H1 (cell line): ENCODE measurements around the gene ENOX2. TPM values are rescaled to one million over a fixed set of nuclear protein-coding genes. Genes with fewer than 3 reads are reported as not detected.

Experiments used
- FOSL1 ChIP-seq: IDR thresholded peaks from 2 replicates; pipeline ENCODE4 v1.6.1; 2011; ENCODE audit warnings: mild to moderate bottlenecking, low read depth, low read length, moderate library complexity; ENCODE audit not compliant: insufficient read depth
- SP2 ChIP-seq: IDR thresholded peaks from 2 replicates; pipeline ENCODE4 v1.6.1; 2012; ENCODE audit warnings: mild to moderate bottlenecking, low read length, inconsistent platforms
- TAF7 ChIP-seq: optimal IDR thresholded peaks from 2 replicates; pipeline ENCODE3; 2011; ENCODE audit warnings: low read depth, mild to moderate bottlenecking, inconsistent platforms, low read length, moderate library complexity, borderline replicate concordance
- polyA plus RNA-seq, 7 experiments: library from polyadenylated mRNA; depleted of rRNA in 3 of 7; stranded (reverse) in 5 of 7; unstranded in 2 of 7; fragments of >200 nt in 5 of 7; fragments of 200-250 nt in 2 of 7; gene quantifications; 1 replicate in 5 of 7; 2 replicates in 1 of 7; 4 replicates in 1 of 7; pipeline versions ENCODE4 v1.2.1 to v1.2.3, GENCODE V29; 2011 to 2013; ENCODE audit warnings: missing spikeins in 2 of 7, mixed read lengths in 2 of 7
- total RNA-seq: library from RNA; stranded (reverse); fragmentation: NEBNext Ultra II Directional; extraction: Animal tissue kit (Norgen Biotek cat#: 25700); gene quantifications from 2 replicates; pipeline ENCODE4 v1.2.1, GENCODE V29; 2021
- TF ChIP-seq, protein P1 (sequence below): fragments of 300-600 bp; sonication (generic); IDR thresholded peaks from 2 replicates; pipeline ENCODE4 v1.7.1; 2012; ENCODE audit warnings: low read length, moderate library complexity, mild to moderate bottlenecking, inconsistent platforms; ENCODE audit not compliant: insufficient replicate concordance

ENOX2 gene
- total and polyA plus RNA-seq, 2 of the 8 experiments (the other 6 are each of a cell fraction or from before 2014, with no cell fraction given) = 4.5 to 12.3 TPM

DNA sequence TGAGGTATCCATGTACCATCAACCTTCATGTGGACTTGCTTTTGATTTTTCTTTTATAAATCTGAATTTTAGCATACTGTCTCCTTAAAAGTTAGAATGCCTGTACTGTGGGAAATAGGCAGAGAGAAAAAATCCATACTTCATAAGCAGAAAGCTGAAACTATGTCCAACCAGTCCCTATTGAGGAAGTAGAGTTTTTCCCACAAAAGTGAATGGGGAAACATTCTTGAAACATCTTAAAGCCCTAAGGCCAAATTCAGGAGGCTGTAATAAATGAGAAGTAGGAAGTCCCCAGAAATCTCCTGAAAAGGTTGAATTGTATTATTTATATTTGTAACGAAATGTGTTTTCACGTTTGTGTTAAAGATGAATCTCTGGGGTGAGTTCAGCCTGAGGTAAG, 56.3 kb downstream of the ENOX2 start (continued):
- TF ChIP-seq, protein P1, sequence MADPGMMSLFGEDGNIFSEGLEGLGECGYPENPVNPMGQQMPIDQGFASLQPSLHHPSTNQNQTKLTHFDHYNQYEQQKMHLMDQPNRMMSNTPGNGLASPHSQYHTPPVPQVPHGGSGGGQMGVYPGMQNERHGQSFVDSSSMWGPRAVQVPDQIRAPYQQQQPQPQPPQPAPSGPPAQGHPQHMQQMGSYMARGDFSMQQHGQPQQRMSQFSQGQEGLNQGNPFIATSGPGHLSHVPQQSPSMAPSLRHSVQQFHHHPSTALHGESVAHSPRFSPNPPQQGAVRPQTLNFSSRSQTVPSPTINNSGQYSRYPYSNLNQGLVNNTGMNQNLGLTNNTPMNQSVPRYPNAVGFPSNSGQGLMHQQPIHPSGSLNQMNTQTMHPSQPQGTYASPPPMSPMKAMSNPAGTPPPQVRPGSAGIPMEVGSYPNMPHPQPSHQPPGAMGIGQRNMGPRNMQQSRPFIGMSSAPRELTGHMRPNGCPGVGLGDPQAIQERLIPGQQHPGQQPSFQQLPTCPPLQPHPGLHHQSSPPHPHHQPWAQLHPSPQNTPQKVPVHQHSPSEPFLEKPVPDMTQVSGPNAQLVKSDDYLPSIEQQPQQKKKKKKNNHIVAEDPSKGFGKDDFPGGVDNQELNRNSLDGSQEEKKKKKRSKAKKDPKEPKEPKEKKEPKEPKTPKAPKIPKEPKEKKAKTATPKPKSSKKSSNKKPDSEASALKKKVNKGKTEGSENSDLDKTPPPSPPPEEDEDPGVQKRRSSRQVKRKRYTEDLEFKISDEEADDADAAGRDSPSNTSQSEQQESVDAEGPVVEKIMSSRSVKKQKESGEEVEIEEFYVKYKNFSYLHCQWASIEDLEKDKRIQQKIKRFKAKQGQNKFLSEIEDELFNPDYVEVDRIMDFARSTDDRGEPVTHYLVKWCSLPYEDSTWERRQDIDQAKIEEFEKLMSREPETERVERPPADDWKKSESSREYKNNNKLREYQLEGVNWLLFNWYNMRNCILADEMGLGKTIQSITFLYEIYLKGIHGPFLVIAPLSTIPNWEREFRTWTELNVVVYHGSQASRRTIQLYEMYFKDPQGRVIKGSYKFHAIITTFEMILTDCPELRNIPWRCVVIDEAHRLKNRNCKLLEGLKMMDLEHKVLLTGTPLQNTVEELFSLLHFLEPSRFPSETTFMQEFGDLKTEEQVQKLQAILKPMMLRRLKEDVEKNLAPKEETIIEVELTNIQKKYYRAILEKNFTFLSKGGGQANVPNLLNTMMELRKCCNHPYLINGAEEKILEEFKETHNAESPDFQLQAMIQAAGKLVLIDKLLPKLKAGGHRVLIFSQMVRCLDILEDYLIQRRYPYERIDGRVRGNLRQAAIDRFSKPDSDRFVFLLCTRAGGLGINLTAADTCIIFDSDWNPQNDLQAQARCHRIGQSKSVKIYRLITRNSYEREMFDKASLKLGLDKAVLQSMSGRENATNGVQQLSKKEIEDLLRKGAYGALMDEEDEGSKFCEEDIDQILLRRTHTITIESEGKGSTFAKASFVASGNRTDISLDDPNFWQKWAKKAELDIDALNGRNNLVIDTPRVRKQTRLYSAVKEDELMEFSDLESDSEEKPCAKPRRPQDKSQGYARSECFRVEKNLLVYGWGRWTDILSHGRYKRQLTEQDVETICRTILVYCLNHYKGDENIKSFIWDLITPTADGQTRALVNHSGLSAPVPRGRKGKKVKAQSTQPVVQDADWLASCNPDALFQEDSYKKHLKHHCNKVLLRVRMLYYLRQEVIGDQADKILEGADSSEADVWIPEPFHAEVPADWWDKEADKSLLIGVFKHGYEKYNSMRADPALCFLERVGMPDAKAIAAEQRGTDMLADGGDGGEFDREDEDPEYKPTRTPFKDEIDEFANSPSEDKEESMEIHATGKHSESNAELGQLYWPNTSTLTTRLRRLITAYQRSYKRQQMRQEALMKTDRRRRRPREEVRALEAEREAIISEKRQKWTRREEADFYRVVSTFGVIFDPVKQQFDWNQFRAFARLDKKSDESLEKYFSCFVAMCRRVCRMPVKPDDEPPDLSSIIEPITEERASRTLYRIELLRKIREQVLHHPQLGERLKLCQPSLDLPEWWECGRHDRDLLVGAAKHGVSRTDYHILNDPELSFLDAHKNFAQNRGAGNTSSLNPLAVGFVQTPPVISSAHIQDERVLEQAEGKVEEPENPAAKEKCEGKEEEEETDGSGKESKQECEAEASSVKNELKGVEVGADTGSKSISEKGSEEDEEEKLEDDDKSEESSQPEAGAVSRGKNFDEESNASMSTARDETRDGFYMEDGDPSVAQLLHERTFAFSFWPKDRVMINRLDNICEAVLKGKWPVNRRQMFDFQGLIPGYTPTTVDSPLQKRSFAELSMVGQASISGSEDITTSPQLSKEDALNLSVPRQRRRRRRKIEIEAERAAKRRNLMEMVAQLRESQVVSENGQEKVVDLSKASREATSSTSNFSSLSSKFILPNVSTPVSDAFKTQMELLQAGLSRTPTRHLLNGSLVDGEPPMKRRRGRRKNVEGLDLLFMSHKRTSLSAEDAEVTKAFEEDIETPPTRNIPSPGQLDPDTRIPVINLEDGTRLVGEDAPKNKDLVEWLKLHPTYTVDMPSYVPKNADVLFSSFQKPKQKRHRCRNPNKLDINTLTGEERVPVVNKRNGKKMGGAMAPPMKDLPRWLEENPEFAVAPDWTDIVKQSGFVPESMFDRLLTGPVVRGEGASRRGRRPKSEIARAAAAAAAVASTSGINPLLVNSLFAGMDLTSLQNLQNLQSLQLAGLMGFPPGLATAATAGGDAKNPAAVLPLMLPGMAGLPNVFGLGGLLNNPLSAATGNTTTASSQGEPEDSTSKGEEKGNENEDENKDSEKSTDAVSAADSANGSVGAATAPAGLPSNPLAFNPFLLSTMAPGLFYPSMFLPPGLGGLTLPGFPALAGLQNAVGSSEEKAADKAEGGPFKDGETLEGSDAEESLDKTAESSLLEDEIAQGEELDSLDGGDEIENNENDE = no peak
- TF ChIP-seq FOSL1 = no peak
- no peak for TF ChIP-seq TAF7
- TF ChIP-seq SP2 = no peak
